HG03571 (cell line): ENCODE measurements around the gene GPRC5A.

ENCODE experiments used
- ATAC-seq: cut with Tn5 transposase; IDR thresholded peaks from one replicate; pipeline ENCODE4 v1.9.1; 2021; ENCODE audit not compliant: unreplicated experiment

GPRC5A gene

GRCh38 chr12:12885096-12885792 is 6.1 kb upstream of the GPRC5A start:
- no peak for ATAC-seq

GRCh38 chr12:12887471-12887870 is 3.9 kb upstream of the GPRC5A start:
- ATAC-seq = no peak

- no peak for ATAC-seq
These were observed 1.7 kb upstream of the GPRC5A start for GRCh38 chr12:12889701-12890100.

- no peak for ATAC-seq
These were observed 751 bp upstream of the GPRC5A start for GRCh38 chr12:12890543-12891079.

GRCh38 chr12:12891881-12892355 is 556 bp downstream of the GPRC5A start:
- no peak for ATAC-seq

- ATAC-seq = no peak
These were observed 1.3 kb downstream of the GPRC5A start for GRCh38 chr12:12892681-12893141.

GRCh38 chr12:12893438-12893837 is 2.1 kb downstream of the GPRC5A start:
- ATAC-seq = no peak

- no peak for ATAC-seq
These were observed 4.9 kb downstream of the GPRC5A start for GRCh38 chr12:12896260-12896659.

GRCh38 chr12:12897302-12897701 is 5.9 kb downstream of the GPRC5A start:
- no peak for ATAC-seq

GRCh38 chr12:12898136-12898717 is 6.9 kb downstream of the GPRC5A start:
- no peak for ATAC-seq

- ATAC-seq = no peak
These were observed 7.6 kb downstream of the GPRC5A start for GRCh38 chr12:12898911-12899511.

GRCh38 chr12:12899530-12900380 is 8.4 kb downstream of the GPRC5A start:
- peak; percentile 71 for ATAC-seq

GRCh38 chr12:12900786-12901157 is 9.4 kb downstream of the GPRC5A start:
- no peak for ATAC-seq

GRCh38 chr12:12901158-12901791 is 9.9 kb downstream of the GPRC5A start:
- no peak for ATAC-seq

GRCh38 chr12:12902036-12902435 is 10.7 kb downstream of the GPRC5A start:
- ATAC-seq = no peak

GRCh38 chr12:12903642-12904609 is 12.6 kb downstream of the GPRC5A start:
- ATAC-seq = no peak

- no peak for ATAC-seq
These were observed 16.2 kb downstream of the GPRC5A start for GRCh38 chr12:12907552-12907951.

GRCh38 chr12:12908252-12908651 is 16.9 kb downstream of the GPRC5A start:
- ATAC-seq = no peak

GRCh38 chr12:12908711-12909110 is 17.3 kb downstream of the GPRC5A start:
- no peak for ATAC-seq
